Keratinocyte (primary cell): ENCODE measurements around the gene OR2AT4. TPM values are rescaled to one million over a fixed set of nuclear protein-coding genes. Genes with fewer than 3 reads are reported as not detected.

Source experiments
- DNase-seq: peaks from one replicate; pipeline ENCODE4 v3.0.0-alpha.2; 2011; ENCODE audit warnings: low read depth, missing footprints, low spot score
- FAIRE-seq: peaks from 2 replicates; lab custom pipeline; 2011; peaks lifted over from hg19 to GRCh38; lab: Jason Lieb, UNC
- H2AFZ ChIP-seq: 2 replicates; pipeline ENCODE4 v1.6.0; 2012; ENCODE audit warnings: low read length, control low read depth, inconsistent platforms; ENCODE audit not compliant: control insufficient read depth
- H3K27ac ChIP-seq: 2 replicates; pipeline ENCODE4 v1.5.1; 2011; ENCODE audit warnings: low read length; ENCODE audit not compliant: control insufficient read depth, insufficient read depth
- H3K27me3 ChIP-seq: 3 replicates; pipeline ENCODE4 v1.6.0; 2011; ENCODE audit warnings: low read length; ENCODE audit not compliant: control insufficient read depth, insufficient read depth; ENCODE audit errors: extremely low read depth
- H3K36me3 ChIP-seq, 2 experiments: 2 replicates in 1 of 2; 3 replicates in 1 of 2; pipeline ENCODE4 v1.5.1; 2011; ENCODE audit warnings: low read length in 2 of 2, mild to moderate bottlenecking in 1 of 2; ENCODE audit not compliant: control insufficient read depth in 2 of 2, insufficient read depth in 2 of 2; ENCODE audit errors: extremely low read depth in 1 of 2
- H3K4me1 ChIP-seq: 3 replicates; pipeline ENCODE4 v1.5.1; 2011; ENCODE audit warnings: low read length; ENCODE audit not compliant: control insufficient read depth, insufficient read depth; ENCODE audit errors: extremely low read depth
- H3K4me2 ChIP-seq: 3 replicates; pipeline ENCODE4 v1.6.0; 2011; ENCODE audit warnings: low read depth, low read length; ENCODE audit not compliant: control insufficient read depth, insufficient read depth; ENCODE audit errors: extremely low read depth
- H3K4me3 ChIP-seq, 3 experiments: fragments of 200-600 bp in 1 of 3; sonication (generic) in 1 of 3; 2 replicates in 2 of 3; 3 replicates in 1 of 3; pipeline ENCODE4 v1.5.1; 2011 to 2016; ENCODE audit warnings: low read length in 3 of 3, mild to moderate bottlenecking in 3 of 3, control low read depth in 2 of 3, inconsistent platforms in 1 of 3, low read depth in 1 of 3, mixed read lengths in 1 of 3, mixed run types in 1 of 3, moderate library complexity in 1 of 3; ENCODE audit not compliant: control insufficient read depth in 2 of 3, insufficient read depth in 2 of 3; ENCODE audit errors: extremely low read depth in 1 of 3
- H3K79me2 ChIP-seq: 2 replicates; pipeline ENCODE4 v1.6.0; 2012; ENCODE audit warnings: low read length; ENCODE audit not compliant: control insufficient read depth, insufficient read depth
- H3K9ac ChIP-seq: 3 replicates; pipeline ENCODE4 v1.6.0; 2011; ENCODE audit warnings: low read length; ENCODE audit not compliant: control insufficient read depth, insufficient read depth; ENCODE audit errors: extremely low read depth
- H3K9me1 ChIP-seq: 3 replicates; pipeline ENCODE4 v1.6.0; 2011; ENCODE audit warnings: low read length; ENCODE audit not compliant: control insufficient read depth, insufficient read depth; ENCODE audit errors: extremely low read depth
- H3K9me3 ChIP-seq: 2 replicates; pipeline ENCODE4 v1.5.1; 2012; ENCODE audit warnings: low read depth, low read length; ENCODE audit not compliant: control insufficient read depth
- H4K20me1 ChIP-seq: 3 replicates; pipeline ENCODE4 v1.6.0; 2011; ENCODE audit warnings: low read length; ENCODE audit not compliant: control insufficient read depth, insufficient read depth; ENCODE audit errors: extremely low read depth
- CTCF ChIP-seq, 3 experiments: IDR thresholded peaks in 1 of 3; conservative IDR thresholded peaks in 1 of 3; optimal IDR thresholded peaks in 1 of 3; 2 replicates in 2 of 3; 3 replicates in 1 of 3; pipeline versions ENCODE3 to v1.5.1; 2011; ENCODE audit warnings: low read length in 3 of 3, mild to moderate bottlenecking in 3 of 3, moderate library complexity in 2 of 3, control low read depth in 1 of 3, inconsistent platforms in 1 of 3; ENCODE audit not compliant: insufficient read depth in 2 of 3; ENCODE audit errors: extremely low read depth in 1 of 3
- EZH2 ChIP-seq: IDR thresholded peaks from one replicate; pipeline ENCODE4 v1.6.1; 2012; ENCODE audit warnings: inconsistent platforms, mild to moderate bottlenecking, low read length, moderate library complexity
- dilution Hi-C: fragments of 300-500 bp; cut with MboI; formaldehyde crosslinking; loops from one replicate; pipeline ENCODE4 v1.7.0; 2020; ENCODE audit warnings: low sequenced_read_pairs; ENCODE audit not compliant: extremely low pct_ligation_motif_present
- polyA plus RNA-seq, 5 experiments: library from polyadenylated mRNA; depleted of rRNA in 3 of 5; stranded (reverse) in 3 of 5; stranded (forward) in 1 of 5; unstranded in 1 of 5; fragments of >200 nt; gene quantifications; 1 replicate in 1 of 5; 2 replicates in 3 of 5; 3 replicates in 1 of 5; pipeline versions ENCODE4 v1.2.1 to v1.2.3, GENCODE V29; 2011 to 2012; ENCODE audit warnings: missing spikeins in 2 of 5, low read depth in 1 of 5, low replicate concordance in 1 of 5

The OR2AT4 gene
- polyA plus RNA-seq, 1 donor (not counting 4 experiments of a cell fraction or from before 2014, with no cell fraction given): not detected

GRCh38 chr11:75141166-75141565 is 44.5 kb upstream of the OR2AT4 start:
- Histone ChIP-seq H4K20me1 (no peaks in the 10 kb centered on the region), H3K27me3 (no peaks in the 10 kb centered on the region), H2AFZ (no peak overlapping the region), H3K9ac (no peak overlapping the region), H3K4me2 (no peak overlapping the region), H3K4me1 (peaks cover 10% of the 10 kb centered on the region), H3K36me3 (no peaks in the 10 kb centered on the region), H3K9me1 (no peaks in the 10 kb centered on the region), H3K4me3 (no peak overlapping the region), H3K27ac (no peak overlapping the region), H3K9me3 (no peaks in the 10 kb centered on the region), H3K79me2 (no peaks in the 10 kb centered on the region)
- FAIRE-seq (no peak), DNase-seq (no peak)
- TF ChIP-seq CTCF (optimal IDR thresholded peaks at IDR 0.05 in 1 of 3, IDR thresholded peaks at IDR 0.05 in 1 of 3, conservative IDR thresholded peaks at IDR 0.05 in 1 of 3; ENCODE audit: extremely low read depth in 1 of 3, insufficient read depth in 2 of 3, low read length in 3 of 3): no peak
- no peak for TF ChIP-seq EZH2
- dilution Hi-C loops: no loop called here

GRCh38 chr11:75140269-75141138 is 43.8 kb upstream of the OR2AT4 start:
- Histone ChIP-seq H3K9me3 (no peaks in the 10 kb centered on the region), H3K27me3 (no peaks in the 10 kb centered on the region), H4K20me1 (no peaks in the 10 kb centered on the region), H3K9me1 (no peaks in the 10 kb centered on the region), H3K36me3 (no peaks in the 10 kb centered on the region), H3K4me1 (peaks cover 10% of the 10 kb centered on the region), H3K4me2 (no peak overlapping the region), H3K27ac (no peak overlapping the region), H3K4me3 (no peak overlapping the region), H3K79me2 (no peaks in the 10 kb centered on the region), H3K9ac (no peak overlapping the region), H2AFZ (no peak overlapping the region)
- DNase-seq (no peak), FAIRE-seq (no peak)
- dilution Hi-C loops: no loop called here
- TF ChIP-seq EZH2: no peak
- peak; percentile 93 to 99 (median 98) for TF ChIP-seq CTCF (optimal IDR thresholded peaks at IDR 0.05 in 1 of 3, IDR thresholded peaks at IDR 0.05 in 1 of 3, conservative IDR thresholded peaks at IDR 0.05 in 1 of 3; ENCODE audit: extremely low read depth in 1 of 3, insufficient read depth in 2 of 3, low read length in 3 of 3)
